Measurements from ENCODE around the gene MRPS16.

DNA sequence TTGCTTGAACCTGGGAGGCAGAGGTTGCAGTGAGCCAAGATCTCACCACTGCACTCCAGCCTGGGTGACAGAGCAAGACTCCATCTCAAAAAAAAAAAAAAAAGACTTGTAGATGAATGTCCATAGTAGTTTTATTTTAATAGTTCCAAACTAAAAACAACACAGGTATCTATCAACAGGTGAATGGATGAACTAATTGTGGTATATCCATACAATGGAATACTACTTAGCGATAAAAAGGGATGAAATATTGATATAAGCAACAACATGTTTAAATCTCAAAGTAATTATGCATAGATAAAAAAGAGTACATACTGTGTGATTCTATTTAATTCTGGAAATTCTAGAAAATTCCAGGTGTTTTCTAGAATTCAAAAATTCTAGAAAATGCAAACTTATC is 37.5 kb upstream of the MRPS16 start:
- no peak for TF ChIP-seq FOXM1 (IDR thresholded peaks at IDR 0.05; ENCODE audit: borderline replicate concordance)
- no peak for TF ChIP-seq FOXK2 (IDR thresholded peaks at IDR 0.05)
- no peak for TF ChIP-seq SP1 (IDR thresholded peaks at IDR 0.05)
